ENCODE measurements around the gene SNHG17.

DNA sequence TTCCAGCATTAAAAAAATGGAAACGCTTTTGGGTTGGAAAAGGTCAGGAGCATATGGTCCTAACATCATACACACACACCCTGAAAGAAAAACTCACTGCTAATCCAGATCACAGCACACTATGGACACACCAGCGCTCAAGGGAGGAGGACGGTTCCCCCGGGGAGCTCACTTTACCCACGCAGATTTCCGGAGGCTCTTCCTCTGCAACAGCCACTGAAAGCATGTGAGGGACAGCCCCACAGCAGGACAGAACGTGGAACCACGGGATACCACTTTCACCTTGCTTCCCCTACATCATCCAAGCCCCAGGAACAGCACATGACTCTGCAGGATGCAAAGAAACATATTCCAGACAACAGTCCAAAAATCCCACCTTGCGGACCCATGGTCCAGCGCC is 13.2 kb downstream of the SNHG17 start:
- TF ChIP-seq CHD2 (IDR thresholded peaks at IDR 0.05; ENCODE audit: low read length, partially characterized antibody) (no peak), JUNB (IDR thresholded peaks at IDR 0.05) (no peak), SREBF2 (IDR thresholded peaks at IDR 0.05) (no peak), POLR2A (IDR thresholded peaks at IDR 0.05; ENCODE audit: low read length) (no peak)

Data from A549 (cell line).